ENCODE results near the gene TRAF7. TPM values are rescaled to one million over a fixed set of nuclear protein-coding genes. Genes with fewer than 3 reads are reported as not detected.

The TRAF7 gene
- total RNA-seq, 1 donor from 2014 or later: 63.4 TPM

DNA sequence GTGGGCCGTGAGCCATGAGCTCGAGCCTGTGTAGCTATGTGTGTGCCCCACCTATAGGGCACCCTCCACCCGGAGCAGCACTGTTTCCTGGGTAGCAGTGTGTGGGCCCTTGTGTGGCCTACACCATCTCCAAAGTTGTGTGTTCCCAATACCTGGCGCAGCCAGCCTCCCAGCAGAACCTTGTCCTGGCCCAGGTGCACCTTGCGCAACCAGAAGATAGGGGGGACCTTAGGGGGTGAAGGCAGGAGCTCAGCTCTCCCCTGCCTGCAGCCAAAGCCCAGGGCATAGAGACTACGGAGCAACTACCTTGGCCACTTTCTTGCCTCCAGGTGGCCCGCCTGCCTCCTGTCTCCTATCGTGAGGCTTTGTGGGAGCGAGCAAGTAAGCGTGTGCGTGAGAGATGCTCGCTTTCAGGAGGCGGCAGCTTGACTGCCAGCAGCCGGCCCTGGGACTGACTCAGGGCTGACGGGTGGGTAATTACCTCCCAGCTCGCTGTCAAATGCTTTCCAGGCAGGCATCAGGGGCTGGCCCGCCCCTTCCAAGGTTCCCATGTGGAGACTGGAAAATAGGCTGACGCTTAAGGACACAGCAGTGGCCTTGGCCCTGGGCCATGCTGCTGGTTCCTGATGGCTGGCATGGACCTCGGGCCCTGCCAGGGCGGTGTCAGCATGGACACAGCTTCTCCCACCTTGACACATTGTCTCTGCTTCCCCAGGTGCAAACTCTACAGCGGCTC is 19.0 kb downstream of the TRAF7 start:
- DNase-seq (ENCODE audit: low spot score): no peak
- Mint-ChIP-seq H3K4me1 (ENCODE audit: low read depth) (no peaks in the 10 kb centered on the region), H3K4me3 (ENCODE audit: unreplicated experiment) (no peak overlapping the region), H3K27ac (ENCODE audit: unreplicated experiment) (no peak overlapping the region), H3K9me3 (ENCODE audit: low read depth) (no peaks in the 10 kb centered on the region), H3K36me3 (ENCODE audit: low read depth) (peaks cover 17% of the 10 kb centered on the region), H3K27me3 (ENCODE audit: low read depth) (no peaks in the 10 kb centered on the region)
- TF ChIP-seq, protein P1, sequence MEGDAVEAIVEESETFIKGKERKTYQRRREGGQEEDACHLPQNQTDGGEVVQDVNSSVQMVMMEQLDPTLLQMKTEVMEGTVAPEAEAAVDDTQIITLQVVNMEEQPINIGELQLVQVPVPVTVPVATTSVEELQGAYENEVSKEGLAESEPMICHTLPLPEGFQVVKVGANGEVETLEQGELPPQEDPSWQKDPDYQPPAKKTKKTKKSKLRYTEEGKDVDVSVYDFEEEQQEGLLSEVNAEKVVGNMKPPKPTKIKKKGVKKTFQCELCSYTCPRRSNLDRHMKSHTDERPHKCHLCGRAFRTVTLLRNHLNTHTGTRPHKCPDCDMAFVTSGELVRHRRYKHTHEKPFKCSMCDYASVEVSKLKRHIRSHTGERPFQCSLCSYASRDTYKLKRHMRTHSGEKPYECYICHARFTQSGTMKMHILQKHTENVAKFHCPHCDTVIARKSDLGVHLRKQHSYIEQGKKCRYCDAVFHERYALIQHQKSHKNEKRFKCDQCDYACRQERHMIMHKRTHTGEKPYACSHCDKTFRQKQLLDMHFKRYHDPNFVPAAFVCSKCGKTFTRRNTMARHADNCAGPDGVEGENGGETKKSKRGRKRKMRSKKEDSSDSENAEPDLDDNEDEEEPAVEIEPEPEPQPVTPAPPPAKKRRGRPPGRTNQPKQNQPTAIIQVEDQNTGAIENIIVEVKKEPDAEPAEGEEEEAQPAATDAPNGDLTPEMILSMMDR (IDR thresholded peaks at IDR 0.05): no peak

DNA sequence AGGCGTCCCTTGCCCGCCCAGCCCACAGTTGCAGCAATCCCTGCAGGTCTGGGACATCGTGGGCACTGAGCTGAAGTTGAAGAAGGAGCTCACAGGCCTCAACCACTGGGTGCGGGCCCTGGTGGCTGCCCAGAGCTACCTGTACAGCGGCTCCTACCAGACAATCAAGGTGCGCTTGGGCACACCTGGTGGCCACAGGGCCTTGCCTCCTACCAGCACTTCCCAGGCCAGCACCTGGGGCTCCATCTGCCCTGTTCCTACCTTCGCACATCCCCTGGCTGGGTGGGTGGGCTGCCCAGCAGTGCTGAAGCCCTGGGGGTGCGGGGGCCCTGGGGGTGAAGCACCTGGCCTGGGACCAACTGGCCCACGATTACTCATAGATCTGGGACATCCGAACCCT is 19.9 kb downstream of the TRAF7 start:
- H3K36me3 Mint-ChIP-seq (ENCODE audit: low read depth): peaks cover 17% of the 10 kb centered on the region
- no peak overlapping the region for H3K4me3 Mint-ChIP-seq (ENCODE audit: unreplicated experiment)
- no peaks in the 10 kb centered on the region for H3K4me1 Mint-ChIP-seq (ENCODE audit: low read depth)
- H3K27ac Mint-ChIP-seq (ENCODE audit: unreplicated experiment): no peak overlapping the region
- no peak for DNase-seq (ENCODE audit: low spot score)
- no peaks in the 10 kb centered on the region for H3K9me3 Mint-ChIP-seq (ENCODE audit: low read depth)
- TF ChIP-seq, protein P1 (IDR thresholded peaks at IDR 0.05): no peak
- no peaks in the 10 kb centered on the region for H3K27me3 Mint-ChIP-seq (ENCODE audit: low read depth)

DNA sequence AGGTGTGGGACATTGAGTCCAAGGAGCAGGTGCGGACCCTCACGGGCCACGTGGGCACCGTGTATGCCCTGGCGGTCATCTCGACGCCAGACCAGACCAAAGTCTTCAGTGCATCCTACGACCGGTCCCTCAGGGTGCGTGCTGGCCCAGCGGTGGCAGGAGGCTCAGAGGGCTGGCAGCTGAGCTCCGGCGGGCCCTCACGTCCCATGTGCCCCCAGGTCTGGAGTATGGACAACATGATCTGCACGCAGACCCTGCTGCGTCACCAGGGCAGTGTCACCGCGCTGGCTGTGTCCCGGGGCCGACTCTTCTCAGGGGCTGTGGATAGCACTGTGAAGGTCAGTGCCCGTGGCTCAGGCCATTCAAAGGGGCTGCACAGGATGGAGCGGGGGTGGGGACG is 20.5 kb downstream of the TRAF7 start:
- Mint-ChIP-seq H3K27ac (ENCODE audit: unreplicated experiment) (no peak overlapping the region), H3K4me3 (ENCODE audit: unreplicated experiment) (no peak overlapping the region), H3K36me3 (ENCODE audit: low read depth) (peaks cover 17% of the 10 kb centered on the region)

DNA sequence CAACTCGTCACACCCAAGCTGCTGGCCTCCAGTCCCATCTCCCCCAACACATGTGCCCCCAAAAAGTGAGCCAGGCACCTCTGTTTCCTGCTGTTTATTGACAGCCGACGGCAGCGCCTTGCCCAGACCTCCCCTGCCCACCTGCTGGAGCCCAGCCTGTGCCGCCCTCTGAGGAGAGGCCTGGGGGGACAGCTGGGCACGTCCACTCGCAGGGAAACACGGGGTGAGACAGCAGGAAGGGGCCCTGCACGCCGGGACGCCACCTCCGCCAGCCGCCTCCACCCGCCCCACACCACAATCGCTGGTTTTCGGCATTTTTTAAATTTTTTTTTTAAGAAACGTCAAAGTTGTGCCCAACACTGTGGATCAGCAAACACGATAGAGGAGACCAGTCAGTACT is 21.5 kb downstream of the TRAF7 start:
- peaks cover 15% of the 10 kb centered on the region for H3K36me3 Mint-ChIP-seq (ENCODE audit: low read depth)
- no peaks in the 10 kb centered on the region for H3K4me1 Mint-ChIP-seq (ENCODE audit: low read depth)
- H3K27ac Mint-ChIP-seq (ENCODE audit: unreplicated experiment): no peak overlapping the region
- TF ChIP-seq, protein P1 (IDR thresholded peaks at IDR 0.05): no peak
- DNase-seq (ENCODE audit: low spot score): no peak
- H3K4me3 Mint-ChIP-seq (ENCODE audit: unreplicated experiment): no peak overlapping the region
- no peaks in the 10 kb centered on the region for H3K27me3 Mint-ChIP-seq (ENCODE audit: low read depth)
- H3K9me3 Mint-ChIP-seq (ENCODE audit: low read depth): no peaks in the 10 kb centered on the region

More for the DNA sequence above, 20.5 kb downstream of the TRAF7 start:
- H3K27me3 Mint-ChIP-seq (ENCODE audit: low read depth): no peaks in the 10 kb centered on the region
- TF ChIP-seq, protein P1 (IDR thresholded peaks at IDR 0.05): no peak
- no peaks in the 10 kb centered on the region for H3K9me3 Mint-ChIP-seq (ENCODE audit: low read depth)
- DNase-seq (ENCODE audit: low spot score): no peak
- no peaks in the 10 kb centered on the region for H3K4me1 Mint-ChIP-seq (ENCODE audit: low read depth)

DNA sequence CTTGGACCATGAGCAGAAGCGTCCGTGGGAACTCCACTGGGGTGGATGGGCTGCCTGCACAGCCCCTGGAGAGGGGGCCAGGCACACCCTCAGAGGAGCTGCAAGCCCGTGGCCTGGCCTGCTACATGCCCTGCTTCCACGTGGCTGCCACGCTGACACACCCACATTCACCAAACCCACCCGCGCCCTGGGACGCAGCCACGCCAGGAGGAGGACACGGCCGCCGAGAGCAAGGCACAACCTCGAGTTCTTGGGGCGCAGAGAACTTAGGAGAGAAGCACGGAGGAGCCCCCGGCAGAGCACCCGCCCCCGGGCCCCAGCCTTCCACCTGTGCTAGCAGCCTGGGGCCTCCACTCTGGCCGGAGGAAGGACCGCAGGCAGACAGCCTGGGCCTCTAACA is 22.0 kb downstream of the TRAF7 start:
- Mint-ChIP-seq H3K4me3 (ENCODE audit: unreplicated experiment) (no peak overlapping the region), H3K4me1 (ENCODE audit: low read depth) (no peaks in the 10 kb centered on the region), H3K27ac (ENCODE audit: unreplicated experiment) (no peak overlapping the region), H3K36me3 (ENCODE audit: low read depth) (peaks cover 16% of the 10 kb centered on the region), H3K9me3 (ENCODE audit: low read depth) (no peaks in the 10 kb centered on the region), H3K27me3 (ENCODE audit: low read depth) (no peaks in the 10 kb centered on the region)
- TF ChIP-seq, protein P1 (IDR thresholded peaks at IDR 0.05): no peak
- no peak for DNase-seq (ENCODE audit: low spot score)

All from chondrocyte (in vitro differentiated cells).